ENCODE measurements around the gene KRTAP1-3.

The KRTAP1-3 gene

GRCh38 chr17:41012326-41013120 is 22.2 kb downstream of the KRTAP1-3 start:
- H3K4me3 ChIP-seq (replicated peaks; ENCODE audit: low read depth, low read length): no peak overlapping the region
- no peak for TF ChIP-seq CTCF (IDR thresholded peaks at IDR 0.05; ENCODE audit: insufficient read depth, low read length, poor library complexity, severe bottlenecking)
- no peaks in the 10 kb centered on the region for H3K36me3 ChIP-seq (ENCODE audit: control insufficient read depth, insufficient read depth, low read length)
- H3K27me3 ChIP-seq (replicated peaks; ENCODE audit: control insufficient read depth, insufficient read depth, low read length): no peaks in the 10 kb centered on the region
- DNase-seq (ENCODE audit: extremely low read depth, insufficient read length): no peak

DNA sequence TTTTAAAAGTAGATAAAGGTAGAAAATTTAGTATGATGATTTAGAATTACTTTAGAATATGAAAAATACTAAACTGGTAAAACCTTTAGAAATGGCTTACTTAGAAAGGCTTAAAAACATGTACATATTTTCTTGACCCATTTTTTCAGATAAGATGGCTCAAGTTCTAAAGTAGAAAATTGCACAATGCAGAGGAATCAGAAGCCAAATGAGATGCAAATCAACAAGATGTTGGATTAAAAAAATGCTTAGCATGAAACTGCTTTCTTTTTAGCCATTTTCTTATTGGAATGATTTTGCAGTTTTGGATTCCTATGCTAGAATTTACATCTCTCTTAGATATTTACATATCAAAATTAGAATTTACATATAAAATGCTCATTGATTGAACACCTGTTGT is 24.2 kb downstream of the KRTAP1-3 start:
- H3K36me3 ChIP-seq (ENCODE audit: control insufficient read depth, insufficient read depth, low read length): no peaks in the 10 kb centered on the region
- no peak for TF ChIP-seq CTCF (IDR thresholded peaks at IDR 0.05; ENCODE audit: insufficient read depth, low read length, poor library complexity, severe bottlenecking)
- no peak for DNase-seq (ENCODE audit: extremely low read depth, insufficient read length)
- H3K27me3 ChIP-seq (replicated peaks; ENCODE audit: control insufficient read depth, insufficient read depth, low read length): no peaks in the 10 kb centered on the region
- H3K4me3 ChIP-seq (replicated peaks; ENCODE audit: low read depth, low read length): no peak overlapping the region

DNA sequence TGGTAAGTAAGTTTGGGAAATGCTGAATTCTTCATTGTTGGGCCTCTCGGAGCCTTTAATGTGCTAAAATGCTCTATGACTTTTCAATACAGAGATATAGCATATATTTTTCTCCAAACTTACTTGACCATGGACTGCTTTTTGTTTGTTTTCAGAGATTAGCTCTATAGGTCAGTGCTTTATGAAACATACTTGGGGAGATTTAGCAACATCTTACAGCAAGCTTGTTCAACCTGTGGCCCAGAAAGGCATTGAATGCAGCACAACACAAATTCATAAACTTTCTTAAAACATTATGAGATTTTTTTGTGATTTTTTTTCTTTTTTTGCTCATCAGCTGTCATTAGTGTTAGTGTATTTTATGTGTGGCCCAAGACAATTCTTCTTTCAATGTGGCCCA is 24.7 kb downstream of the KRTAP1-3 start:
- no peak for TF ChIP-seq CTCF (IDR thresholded peaks at IDR 0.05; ENCODE audit: insufficient read depth, low read length, poor library complexity, severe bottlenecking)
- no peak overlapping the region for H3K4me3 ChIP-seq (replicated peaks; ENCODE audit: low read depth, low read length)
- DNase-seq (ENCODE audit: extremely low read depth, insufficient read length): no peak
- no peaks in the 10 kb centered on the region for H3K36me3 ChIP-seq (ENCODE audit: control insufficient read depth, insufficient read depth, low read length)
- H3K27me3 ChIP-seq (replicated peaks; ENCODE audit: control insufficient read depth, insufficient read depth, low read length): no peaks in the 10 kb centered on the region

- no peaks in the 10 kb centered on the region; the same call in 1 of the 2 replicates for H3K27me3 ChIP-seq (replicated peaks; ENCODE audit: control insufficient read depth, insufficient read depth, low read length)
- DNase-seq (ENCODE audit: extremely low read depth, insufficient read length): no peak
- H3K36me3 ChIP-seq (ENCODE audit: control insufficient read depth, insufficient read depth, low read length): no peaks in the 10 kb centered on the region
- no peak for TF ChIP-seq CTCF (IDR thresholded peaks at IDR 0.05; ENCODE audit: insufficient read depth, low read length, poor library complexity, severe bottlenecking)
- H3K4me3 ChIP-seq (replicated peaks; ENCODE audit: low read depth, low read length): no peak overlapping the region
These were observed 25.3 kb downstream of the KRTAP1-3 start for GRCh38 chr17:41009301-41009760.

GRCh38 chr17:41008811-41009210 is 25.9 kb downstream of the KRTAP1-3 start, which contains the start of gene KRTAP3-1:
Gene KRTAP3-1, minus strand, starts transcription at chr17:41009128. Its CDS starts 54 bp downstream, at chr17:41009074.
- no peak for DNase-seq (ENCODE audit: extremely low read depth, insufficient read length)
- Histone ChIP-seq H3K36me3 (ENCODE audit: control insufficient read depth, insufficient read depth, low read length) (no peaks in the 10 kb centered on the region), H3K4me3 (replicated peaks; ENCODE audit: low read depth, low read length) (no peak within 1 kb of the TSS), H3K27me3 (replicated peaks; ENCODE audit: control insufficient read depth, insufficient read depth, low read length) (no peaks in the 10 kb centered on the region; the same call in 1 of the 2 replicates)
- no peak for TF ChIP-seq CTCF (IDR thresholded peaks at IDR 0.05; ENCODE audit: insufficient read depth, low read length, poor library complexity, severe bottlenecking)

All from GM06990 (cell line).